ENCODE data around the gene DEDD2.

- 0 out of 2 replicates have a peak, but pooled peaks have one; percentile 53 for TF ChIP-seq YY1 (IDR thresholded peaks at IDR 0.05; ENCODE audit: low read depth, low read length)
- no peak for TF ChIP-seq CTCF (IDR thresholded peaks at IDR 0.05 in 2 of 3, conservative IDR thresholded peaks at IDR 0.05 in 1 of 3; ENCODE audit: control insufficient read depth in 2 of 3, extremely low read depth in 1 of 3, insufficient read depth in 1 of 3, low read depth in 3 of 3, low read length in 3 of 3)
- peak; percentile 88 for TF ChIP-seq SPI1 (IDR thresholded peaks at IDR 0.05; ENCODE audit: borderline replicate concordance, insufficient read depth, low read depth, low read length)
- TF ChIP-seq MLLT1 (IDR thresholded peaks at IDR 0.05) = 0 out of 2 replicates have a peak, but pooled peaks have one; percentile 29
- TF ChIP-seq CREB1 (IDR thresholded peaks at IDR 0.05; ENCODE audit: low read depth) = no peak
- TF ChIP-seq FOS (IDR thresholded peaks at IDR 0.05; ENCODE audit: borderline replicate concordance, extremely low read depth, insufficient read length) = no peak
- TF ChIP-seq EP300 (IDR thresholded peaks at IDR 0.05; ENCODE audit: borderline replicate concordance in 1 of 2, control insufficient read depth in 1 of 2, low read depth in 2 of 2, low read length in 2 of 2) = no peak
- TF ChIP-seq RCOR1 (conservative IDR thresholded peaks at IDR 0.05; ENCODE audit: low read depth, low read length) = no peak
- TF ChIP-seq IRF5 (IDR thresholded peaks at IDR 0.05; ENCODE audit: borderline replicate concordance) = no peak
- no peak for TF ChIP-seq MAX (IDR thresholded peaks at IDR 0.05; ENCODE audit: low read depth, low read length)
- TF ChIP-seq ZNF24 (IDR thresholded peaks at IDR 0.05) = no peak
These were observed 36.0 kb upstream of the DEDD2 start for GRCh38 chr19:42253245-42254088.

Data from GM12878 (cell line).